Parathyroid adenoma (tissue), 2 donors: ENCODE data around the gene TRIAP1.

Source experiments
- H2AFZ ChIP-seq: fragments of 300-600 bp; sonication (generic); one replicate; pipeline ENCODE4 v1.7.0; 2017; ENCODE audit warnings: antibody characterized with exemption, mild to moderate bottlenecking
- H3K27ac ChIP-seq: fragments of 300-600 bp; sonication (generic); one replicate; pipeline ENCODE4 v1.7.0; 2017
- H3K27me3 ChIP-seq: fragments of 300-600 bp; sonication (generic); one replicate; pipeline ENCODE4 v1.7.0; 2017; ENCODE audit warnings: low read length; ENCODE audit not compliant: control insufficient read depth, insufficient read depth
- H3K36me3 ChIP-seq: fragments of 300-600 bp; sonication (generic); one replicate; pipeline ENCODE4 v1.7.0; 2017; ENCODE audit warnings: low read length; ENCODE audit not compliant: control insufficient read depth, insufficient read depth
- H3K4me1 ChIP-seq: fragments of 300-600 bp; sonication (generic); one replicate; pipeline ENCODE4 v1.7.0; 2017; ENCODE audit warnings: control low read depth
- H3K4me2 ChIP-seq: fragments of 300-600 bp; sonication (generic); one replicate; pipeline ENCODE4 v1.7.0; 2017; ENCODE audit warnings: low read length
- H3K4me3 ChIP-seq: fragments of 300-600 bp; sonication (generic); one replicate; pipeline ENCODE4 v1.7.0; 2017; ENCODE audit warnings: low read depth, low read length
- H3K79me2 ChIP-seq: fragments of 300-600 bp; sonication (generic); one replicate; pipeline ENCODE4 v1.7.0; 2017; ENCODE audit warnings: control low read depth
- H3K9ac ChIP-seq: fragments of 300-600 bp; sonication (generic); one replicate; pipeline ENCODE4 v1.7.0; 2017; ENCODE audit warnings: mild to moderate bottlenecking
- H3K9me3 ChIP-seq: fragments of 300-600 bp; sonication (generic); one replicate; pipeline ENCODE4 v1.7.0; 2017; ENCODE audit warnings: low read length; ENCODE audit not compliant: control insufficient read depth
- TF ChIP-seq, protein P1 (sequence below): fragments of 300-600 bp; sonication (generic); IDR thresholded peaks from one replicate; pipeline ENCODE4 v1.7.0; 2017; ENCODE audit warnings: antibody characterized with exemption, mild to moderate bottlenecking
- donor health status: primary hyperparathyroidism.

The TRIAP1 gene

DNA sequence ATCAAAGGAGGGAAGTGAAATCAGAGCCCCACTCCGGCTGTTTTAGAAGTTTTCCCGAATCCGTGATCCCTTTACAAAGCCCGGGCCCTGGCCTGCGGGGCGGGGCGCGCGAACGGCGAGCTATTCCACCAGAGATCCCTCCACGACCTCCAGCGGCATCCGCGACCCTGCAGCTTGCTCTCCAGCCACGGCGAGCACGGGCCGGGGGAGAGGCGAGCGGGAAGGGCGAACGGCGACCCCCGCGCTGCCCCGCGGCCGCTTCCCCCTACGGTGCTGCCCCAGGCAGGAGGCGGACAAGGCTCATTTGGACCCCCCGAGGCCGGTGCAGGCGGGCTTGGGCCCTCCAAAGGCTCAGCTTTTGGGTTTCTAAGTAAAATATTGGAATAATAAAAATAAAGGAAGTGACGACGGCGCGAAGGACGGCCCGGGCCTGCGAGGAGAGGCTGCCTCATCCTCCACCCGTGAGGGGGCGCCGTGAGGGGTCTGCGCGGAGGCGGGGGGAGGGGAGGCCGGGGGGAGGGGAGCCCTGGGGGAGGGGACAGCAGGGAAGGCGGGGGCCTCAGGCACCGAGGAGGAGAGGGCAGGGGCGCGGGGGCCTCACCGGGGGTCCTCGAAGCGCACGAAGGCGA lies 22.8 kb upstream of the TRIAP1 start:
- TF ChIP-seq, protein P1, sequence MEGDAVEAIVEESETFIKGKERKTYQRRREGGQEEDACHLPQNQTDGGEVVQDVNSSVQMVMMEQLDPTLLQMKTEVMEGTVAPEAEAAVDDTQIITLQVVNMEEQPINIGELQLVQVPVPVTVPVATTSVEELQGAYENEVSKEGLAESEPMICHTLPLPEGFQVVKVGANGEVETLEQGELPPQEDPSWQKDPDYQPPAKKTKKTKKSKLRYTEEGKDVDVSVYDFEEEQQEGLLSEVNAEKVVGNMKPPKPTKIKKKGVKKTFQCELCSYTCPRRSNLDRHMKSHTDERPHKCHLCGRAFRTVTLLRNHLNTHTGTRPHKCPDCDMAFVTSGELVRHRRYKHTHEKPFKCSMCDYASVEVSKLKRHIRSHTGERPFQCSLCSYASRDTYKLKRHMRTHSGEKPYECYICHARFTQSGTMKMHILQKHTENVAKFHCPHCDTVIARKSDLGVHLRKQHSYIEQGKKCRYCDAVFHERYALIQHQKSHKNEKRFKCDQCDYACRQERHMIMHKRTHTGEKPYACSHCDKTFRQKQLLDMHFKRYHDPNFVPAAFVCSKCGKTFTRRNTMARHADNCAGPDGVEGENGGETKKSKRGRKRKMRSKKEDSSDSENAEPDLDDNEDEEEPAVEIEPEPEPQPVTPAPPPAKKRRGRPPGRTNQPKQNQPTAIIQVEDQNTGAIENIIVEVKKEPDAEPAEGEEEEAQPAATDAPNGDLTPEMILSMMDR: no peak
- Histone ChIP-seq H3K79me2 (peaks cover 31% of the 10 kb centered on the region), H3K36me3 (no peaks in the 10 kb centered on the region), H3K27me3 (no peaks in the 10 kb centered on the region), H3K27ac (peak overlapping the region; percentile 86), H3K9me3 (no peaks in the 10 kb centered on the region), H2AFZ (peak overlapping the region; percentile 68), H3K4me3 (peak overlapping the region; percentile 84), H3K9ac (peak overlapping the region; percentile 47), H3K4me2 (peak overlapping the region; percentile 99), H3K4me1 (peaks cover 3% of the 10 kb centered on the region)

DNA sequence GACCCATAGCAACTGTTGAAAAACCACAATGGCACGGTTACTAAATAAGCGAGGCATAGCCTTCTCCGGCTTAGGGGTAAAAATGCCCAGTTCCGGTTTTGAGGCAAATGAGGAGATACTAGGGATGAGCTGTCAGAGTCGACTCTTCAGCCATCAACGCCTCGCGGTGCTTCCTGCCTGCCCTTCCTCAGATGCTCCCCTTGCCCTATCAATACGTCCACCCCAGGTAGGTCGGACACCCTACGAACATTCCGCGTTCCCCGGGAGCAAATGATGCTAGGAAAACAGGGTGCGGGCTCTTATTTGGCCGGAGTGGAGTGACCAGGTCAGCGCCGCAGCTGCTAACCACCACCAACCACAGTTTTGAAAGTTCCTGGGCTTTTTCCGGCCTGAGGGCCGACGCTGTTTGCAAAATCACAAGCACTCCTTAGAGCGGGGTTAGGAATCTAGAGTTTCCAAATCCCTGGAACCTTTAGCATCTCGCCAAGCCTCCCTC lies 22.2 kb upstream of the TRIAP1 start:
- Histone ChIP-seq H3K36me3 (no peaks in the 10 kb centered on the region), H3K9ac (peak overlapping the region; percentile 47), H3K27me3 (no peaks in the 10 kb centered on the region), H3K4me2 (peak overlapping the region; percentile 99), H3K4me1 (peaks cover 3% of the 10 kb centered on the region), H3K4me3 (peak overlapping the region; percentile 84), H3K9me3 (no peaks in the 10 kb centered on the region), H3K79me2 (peaks cover 31% of the 10 kb centered on the region), H3K27ac (peak overlapping the region; percentile 86), H2AFZ (peak overlapping the region; percentile 68)
- TF ChIP-seq, protein P1: no peak

DNA sequence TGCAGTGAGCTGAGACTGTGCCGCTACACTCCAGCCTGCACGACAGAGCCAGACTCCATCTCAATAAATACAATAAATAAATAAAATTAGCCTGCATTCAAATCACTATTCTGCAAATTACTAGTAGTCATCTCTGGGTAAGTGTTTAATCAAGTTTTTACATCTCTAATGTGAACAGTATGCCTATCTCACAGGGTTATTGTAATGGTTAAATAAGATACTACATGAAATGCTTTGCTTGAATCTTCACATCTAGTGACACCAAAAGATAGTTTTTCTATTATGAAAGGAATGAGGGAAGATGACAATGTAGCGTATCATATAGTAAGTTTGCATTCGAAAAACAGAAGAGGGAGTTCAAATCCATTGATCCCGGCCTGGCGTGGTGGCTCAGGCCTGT lies 21.3 kb upstream of the TRIAP1 start:
- H3K9ac ChIP-seq: no peak overlapping the region
- H3K79me2 ChIP-seq: peaks cover 30% of the 10 kb centered on the region
- no peak overlapping the region for H2AFZ ChIP-seq
- no peaks in the 10 kb centered on the region for H3K27me3 ChIP-seq
- no peaks in the 10 kb centered on the region for H3K9me3 ChIP-seq
- no peak overlapping the region for H3K4me3 ChIP-seq
- TF ChIP-seq, protein P1: no peak
- H3K4me1 ChIP-seq: peaks cover 3% of the 10 kb centered on the region
- H3K27ac ChIP-seq: no peak overlapping the region
- no peak overlapping the region for H3K4me2 ChIP-seq
- H3K36me3 ChIP-seq: no peaks in the 10 kb centered on the region

- no peak overlapping the region for H3K4me2 ChIP-seq
- no peak overlapping the region for H2AFZ ChIP-seq
- H3K36me3 ChIP-seq: no peaks in the 10 kb centered on the region
- no peaks in the 10 kb centered on the region for H3K27me3 ChIP-seq
- no peak overlapping the region for H3K4me3 ChIP-seq
- H3K4me1 ChIP-seq: peaks cover 3% of the 10 kb centered on the region
- no peak overlapping the region for H3K27ac ChIP-seq
- no peak overlapping the region for H3K9ac ChIP-seq
- H3K79me2 ChIP-seq: peaks cover 30% of the 10 kb centered on the region
- no peaks in the 10 kb centered on the region for H3K9me3 ChIP-seq
- TF ChIP-seq, protein P1: peak; percentile 47
Measured at GRCh38 chr12:120466560-120467315, 20.6 kb upstream of the TRIAP1 start.
